Esophagus squamous epithelium (tissue), 4 donors: Measurements from ENCODE around the gene ATF1.

ENCODE experiments used
- CTCF ChIP-seq, 6 experiments: fragments of 450-650 bp in 4 of 6; fragments of 200-600 bp in 2 of 6; sonication (generic) in 2 of 6; IDR thresholded peaks; one replicate each; pipeline ENCODE4 v1.5.1; 2016 to 2019; ENCODE audit warnings: antibody characterized with exemption in 6 of 6, mild to moderate bottlenecking in 4 of 6, moderate library complexity in 4 of 6
- POLR2A ChIP-seq, 4 donors: fragments of 450-650 bp; IDR thresholded peaks; one replicate each; pipeline ENCODE4 v1.6.1; 2017; ENCODE audit warnings: antibody characterized with exemption in 4 of 4, mild to moderate bottlenecking in 4 of 4, moderate library complexity in 3 of 4

- TF ChIP-seq CTCF (IDR thresholded peaks at IDR 0.05) (no peak), POLR2A (IDR thresholded peaks at IDR 0.05) (no peak)
Measured at GRCh38 chr12:50803230-50803875, 39.5 kb downstream of the ATF1 start.
